T-cell (primary cell): Measurements from ENCODE around the gene SUSD3. TPM values are rescaled to one million over a fixed set of nuclear protein-coding genes. Genes with fewer than 3 reads are reported as not detected.

Experiments used
- ATAC-seq, 4 experiments: fragments of 200-7000 bp in 3 of 4; fragments of 150-1000 bp in 1 of 4; cut with Tn5 transposase; replicated peaks in 1 of 4; 1 replicate in 3 of 4; 2 replicates in 1 of 4; pipeline ENCODE4 v1.10.0; 2021; ENCODE audit warnings: moderate library complexity in 3 of 4, mild to moderate bottlenecking in 2 of 4, moderate number of reproducible peaks in 1 of 4
- CTCF ChIA-PET, 2 donors: fragments of 300-600 bp; sonication (Branson Sonifier 250); formaldehyde crosslinking; loops; one replicate each; lab custom pipeline; 2022; ENCODE audit warnings: antibody characterized with exemption in 2 of 2; lab: Charles Lee
- POLR2A ChIA-PET, 2 donors: fragments of 300-600 bp; sonication (Branson Sonifier 250); formaldehyde crosslinking; loops; one replicate each; lab custom pipeline; 2022; ENCODE audit warnings: antibody characterized with exemption in 2 of 2; lab: Charles Lee
- DNase-seq, 35 experiments: peaks; one replicate each; pipeline versions ENCODE4 v3.0.0 to v3.0.0-alpha.2; 2013 to 2023
- H3K27ac ChIP-seq: one replicate; pipeline ENCODE4 v1.5.1; 2013; ENCODE audit warnings: low read length
- H3K27me3 ChIP-seq, 2 experiments: replicated peaks in 1 of 2; 1 replicate in 1 of 2; 2 replicates in 1 of 2; pipeline versions ENCODE4 v1.6.1 to v1.7.0; 2013; ENCODE audit warnings: low read length in 1 of 2, mixed read lengths in 1 of 2; ENCODE audit not compliant: control insufficient read depth in 2 of 2, insufficient read depth in 2 of 2; ENCODE audit errors: extremely low read depth in 1 of 2
- H3K36me3 ChIP-seq, 2 donors: 1 replicate in 1 of 2; 2 replicates in 1 of 2; pipeline versions ENCODE4 v1.6.1 to v1.7.0; 2013; ENCODE audit warnings: low read length in 1 of 2; ENCODE audit not compliant: control insufficient read depth in 2 of 2, insufficient read depth in 1 of 2; ENCODE audit errors: extremely low read depth in 1 of 2
- H3K4me1 ChIP-seq, 2 experiments: 1 replicate in 1 of 2; 2 replicates in 1 of 2; pipeline versions ENCODE4 v1.6.1 to v1.7.0; 2013; ENCODE audit warnings: low read length in 2 of 2, mixed read lengths in 1 of 2; ENCODE audit not compliant: insufficient read depth in 2 of 2, control insufficient read depth in 1 of 2; ENCODE audit errors: extremely low read depth in 1 of 2
- H3K4me3 ChIP-seq, 2 donors: 1 replicate in 1 of 2; 2 replicates in 1 of 2; pipeline versions ENCODE4 v1.5.1 to v1.7.0; 2013; ENCODE audit warnings: mild to moderate bottlenecking in 2 of 2, low read length in 1 of 2, moderate library complexity in 1 of 2; ENCODE audit not compliant: control insufficient read depth in 1 of 2; ENCODE audit errors: extremely low read depth in 1 of 2
- H3K9me3 ChIP-seq: 2 replicates; pipeline ENCODE4 v1.7.0; 2013
- H3K27ac Mint-ChIP-seq, 2 donors: one replicate each; pipeline ENCODE4 v1.8.0; 2020 to 2021; ENCODE audit warnings: mild to moderate bottlenecking in 2 of 2, mixed read lengths in 2 of 2
- H3K27me3 Mint-ChIP-seq, 2 donors: one replicate each; pipeline ENCODE4 v1.8.0; 2021 to 2022; ENCODE audit warnings: mixed read lengths in 2 of 2
- H3K36me3 Mint-ChIP-seq: one replicate; pipeline ENCODE4 v1.8.0; 2021; ENCODE audit warnings: mixed read lengths
- H3K4me1 Mint-ChIP-seq, 3 donors: one replicate each; pipeline ENCODE4 v1.8.0; 2020 to 2022; ENCODE audit warnings: mixed read lengths in 3 of 3, mild to moderate bottlenecking in 1 of 3
- H3K4me3 Mint-ChIP-seq, 3 donors: one replicate each; pipeline ENCODE4 v1.8.0; 2020 to 2022; ENCODE audit warnings: mild to moderate bottlenecking in 3 of 3, mixed read lengths in 3 of 3, moderate library complexity in 3 of 3
- H3K9me3 Mint-ChIP-seq, 3 donors: one replicate each; pipeline ENCODE4 v1.8.0; 2020 to 2022; ENCODE audit warnings: mixed read lengths in 3 of 3
- WGBS: methylation state at CpG from one replicate; pipeline ENCODE4 v1.1.5; 2013; ENCODE audit warnings: missing lambda C conversion rate; ENCODE audit not compliant: insufficient coverage; 5-methylcytosine and 5-hydroxymethylcytosine counted together
- total RNA-seq, 35 experiments: library from RNA in 6 of 35; stranded (reverse) in 6 of 35; fragments of 120-200 nt in 1 of 35; gene quantifications; one replicate each; pipeline versions ENCODE4 v1.2.1 to v1.2.4 and lab custom pipeline; 2013 to 2026

SUSD3 gene
- total RNA-seq, 5 donors from 2014 or later (not counting 1 experiment from before 2014, with no cell fraction given), result 39.6 to 79.2 (median 71.2) TPM

DNA sequence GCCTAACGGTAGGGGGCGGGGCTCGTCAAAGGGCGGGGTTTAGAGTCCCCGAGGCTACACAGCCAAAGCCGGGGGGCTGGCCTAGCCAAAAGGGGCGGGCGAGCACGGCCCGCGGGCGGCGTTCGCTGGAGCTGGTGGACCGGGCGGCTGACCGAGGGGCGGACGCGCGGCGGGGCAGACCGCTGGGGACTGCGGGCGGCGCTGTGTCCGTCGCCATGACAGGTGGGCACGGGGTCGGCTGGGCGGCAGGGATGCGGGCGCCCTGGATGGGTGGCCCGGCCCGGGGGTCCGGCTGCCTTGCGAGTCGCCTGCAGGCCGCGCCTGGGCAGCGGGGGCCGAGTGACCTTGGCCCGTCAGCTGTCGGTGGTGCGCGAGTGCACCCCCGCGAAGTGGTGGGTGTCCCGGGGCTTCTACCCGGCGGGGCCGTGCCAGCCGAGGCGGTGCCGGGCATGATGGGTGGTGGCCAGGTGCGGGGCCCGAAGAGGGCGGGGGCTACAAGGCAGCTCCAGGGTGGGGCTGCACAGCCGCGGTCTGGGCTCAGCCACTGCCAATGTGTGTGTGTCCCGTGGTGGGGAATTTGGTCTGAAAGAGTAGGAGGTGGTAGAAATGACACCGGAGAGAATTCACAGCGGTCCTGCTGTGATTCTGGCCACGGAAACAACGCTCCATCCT, 37.8 kb downstream of the SUSD3 start, which contains the start of gene CARD19:
Gene CARD19 (plus strand): TSS at position 87 of the 672 bp plus-strand sequence. CDS start 129 bp downstream, at position 216.
- no peaks in the 10 kb centered on the region for H3K9me3 ChIP-seq
- WGBS, result under 1% methylated on average over 64 of the region's 65 CpGs
- POLR2A ChIA-PET, result interaction anchor here in 1 of 2 donors (1.3 kb wide), 1 partner anchor 12 kb away, joined by 4 read pairs; no protein-coding TSS in a partner anchor
- H3K36me3 Mint-ChIP-seq, result peaks cover 10% of the 10 kb centered on the region
- peak within 1 kb of the TSS; percentile 97 to 98 for H3K27ac Mint-ChIP-seq
- peak within 1 kb of the TSS; percentile 51 to 71 for H3K4me3 ChIP-seq
- ATAC-seq, result peak; percentile 7 to 20 (median 12)
- peak within 1 kb of the TSS; percentile 91 for H3K27ac ChIP-seq
- peaks cover 26 to 72% of the 10 kb centered on the region in 2 experiments for H3K4me1 ChIP-seq
- CTCF ChIA-PET, result interaction anchor here (0.7 to 1.3 kb wide), 2 partner anchors 12 to 16 kb away, joined by 3 to 8 read pairs; no protein-coding TSS in a partner anchor
- no peaks in the 10 kb centered on the region for H3K27me3 Mint-ChIP-seq
- DNase-seq, result peak in 26 of 35 experiments; percentile 26 to 67 (median 38)
- peaks cover 0 to 3% (median under 1%) of the 10 kb centered on the region in 3 donors for H3K9me3 Mint-ChIP-seq
- peak within 1 kb of the TSS; percentile 85 to 91 (median 90) for H3K4me3 Mint-ChIP-seq
- H3K27me3 ChIP-seq, result no peaks in the 10 kb centered on the region
- no peaks in the 10 kb centered on the region for H3K36me3 ChIP-seq
- peaks cover 69 to 75% (median 74%) of the 10 kb centered on the region in 3 donors for H3K4me1 Mint-ChIP-seq

- Histone ChIP-seq H3K9me3 (no peaks in the 10 kb centered on the region), H3K27me3 (no peaks in the 10 kb centered on the region), H3K36me3 (no peaks in the 10 kb centered on the region), H3K27ac (peak overlapping the region; percentile 70), H3K4me1 (peaks cover 26 to 72% of the 10 kb centered on the region in 2 experiments), H3K4me3 (peak overlapping the region; percentile 51 to 71)
- H3K36me3 Mint-ChIP-seq, result peaks cover 8% of the 10 kb centered on the region
- WGBS, result 11% methylated on average over 15 of the region's 16 CpGs
- peak in 1 of 35 experiments; percentile 31 for DNase-seq
- no peak for ATAC-seq
- POLR2A ChIA-PET, result interaction anchor here in 1 of 2 donors (0.6 to 1.3 kb wide), 2 partner anchors 11 to 20 kb away, joined by 3 to 4 read pairs; no protein-coding TSS in a partner anchor
- CTCF ChIA-PET, result interaction anchor here (0.7 to 1.3 kb wide), 2 partner anchors 12 to 17 kb away, joined by 3 to 8 read pairs; no protein-coding TSS in a partner anchor
- peak overlapping the region; percentile 97 to 98 for H3K27ac Mint-ChIP-seq
- H3K27me3 Mint-ChIP-seq, result no peaks in the 10 kb centered on the region
- peaks cover 66 to 72% (median 71%) of the 10 kb centered on the region in 3 donors for H3K4me1 Mint-ChIP-seq
- no peaks in the 10 kb centered on the region for H3K9me3 Mint-ChIP-seq
- H3K4me3 Mint-ChIP-seq, result peak overlapping the region; percentile 85 to 91 (median 90)
Measured at GRCh38 chr9:93096811-93097382, 38.4 kb downstream of the SUSD3 start.

DNA sequence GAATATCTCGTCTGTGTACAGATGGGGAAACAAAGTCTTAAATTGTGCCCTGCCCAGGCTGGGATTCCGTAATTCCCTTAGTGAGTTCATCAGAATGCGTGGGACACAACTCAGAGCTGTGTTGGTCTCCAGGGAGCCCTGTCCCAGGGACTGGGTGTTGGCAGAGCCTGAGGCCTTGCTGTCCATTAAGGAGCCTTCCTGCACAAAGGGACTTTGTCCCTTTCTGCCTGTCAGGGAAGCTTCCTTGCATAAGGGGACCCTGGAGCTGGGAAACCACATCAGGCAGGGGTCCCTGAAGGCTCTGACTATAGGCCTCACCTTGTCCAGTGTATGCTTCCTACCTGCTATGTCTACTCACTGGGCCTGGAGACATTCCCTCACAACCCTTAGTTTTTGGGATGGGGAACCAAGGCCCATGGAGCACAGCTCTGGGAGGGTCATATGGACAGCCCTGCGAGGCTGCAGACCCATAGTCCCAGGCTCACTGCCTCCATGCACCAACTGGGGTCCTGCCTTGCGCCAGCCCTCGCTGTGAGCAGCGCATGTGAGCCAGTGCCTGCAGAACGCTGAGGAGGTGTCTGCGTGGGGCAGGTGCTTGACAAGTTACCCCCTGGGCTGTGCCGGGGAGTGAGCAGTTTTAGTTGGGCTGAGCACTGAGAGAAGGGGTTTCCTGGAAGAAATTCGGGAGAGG, 39.2 kb downstream of the SUSD3 start:
- Histone ChIP-seq H3K4me1 (peaks cover 26 to 66% of the 10 kb centered on the region in 2 experiments), H3K9me3 (no peaks in the 10 kb centered on the region), H3K36me3 (no peaks in the 10 kb centered on the region), H3K27me3 (no peaks in the 10 kb centered on the region), H3K4me3 (peak overlapping the region; percentile 51 to 71), H3K27ac (peak overlapping the region; percentile 70)
- WGBS, result 82% methylated on average over 11 of the region's 11 CpGs
- DNase-seq (peak in 2 of 35 experiments; percentile 20 to 27), ATAC-seq (no peak)
- Mint-ChIP-seq H3K9me3 (no peaks in the 10 kb centered on the region), H3K36me3 (peaks cover 5% of the 10 kb centered on the region), H3K4me3 (peak overlapping the region; percentile 85 to 91 (median 90)), H3K4me1 (peaks cover 66 to 70% (median 69%) of the 10 kb centered on the region in 3 donors), H3K27me3 (no peaks in the 10 kb centered on the region), H3K27ac (peak overlapping the region; percentile 97 to 98)
- ChIA-PET POLR2A (interaction anchor here in 1 of 2 donors (1.3 kb wide), 1 partner anchor 10 kb away, joined by 4 read pairs; no protein-coding TSS in a partner anchor), CTCF (interaction anchor here in 1 of 2 donors (0.7 to 1.2 kb wide), 2 partner anchors 11 to 94 kb away, joined by 3 to 5 read pairs; no protein-coding TSS in a partner anchor)

GRCh38 chr9:93098236-93098946, 39.9 kb downstream of the SUSD3 start:
- DNase-seq (peak in 25 of 35 experiments; percentile 17 to 69 (median 39)), ATAC-seq (peak in 1 of 4 experiments; percentile 6)
- H3K4me1 Mint-ChIP-seq, result peaks cover 66 to 70% (median 69%) of the 10 kb centered on the region in 3 donors
- Histone ChIP-seq H3K4me3 (peak overlapping the region in 1 of 2 donors; percentile 31), H3K27me3 (no peaks in the 10 kb centered on the region), H3K36me3 (no peaks in the 10 kb centered on the region), H3K27ac (peak overlapping the region; percentile 70), H3K9me3 (no peaks in the 10 kb centered on the region), H3K4me1 (peaks cover 26 to 59% of the 10 kb centered on the region in 2 experiments)
- 26% methylated on average over 13 of the region's 15 CpGs for WGBS
- H3K36me3 Mint-ChIP-seq, result peaks cover 5% of the 10 kb centered on the region
- CTCF ChIA-PET, result interaction anchor here (0.7 to 1.2 kb wide), 5 partner anchors 11 to 95 kb away, joined by 3 to 6 read pairs (median 5); no protein-coding TSS in a partner anchor
- H3K27ac Mint-ChIP-seq, result peak overlapping the region; percentile 97 to 98
- peak overlapping the region; percentile 85 to 91 (median 90) for H3K4me3 Mint-ChIP-seq
- peaks cover 0 to under 1% (median 0%) of the 10 kb centered on the region in 3 donors for H3K9me3 Mint-ChIP-seq
- POLR2A ChIA-PET, result interaction anchor here in 1 of 2 donors (0.7 kb wide), 1 partner anchor 26 kb away, joined by 7 read pairs; no protein-coding TSS in a partner anchor
- no peaks in the 10 kb centered on the region for H3K27me3 Mint-ChIP-seq

- Histone ChIP-seq H3K9me3 (no peaks in the 10 kb centered on the region), H3K27me3 (no peaks in the 10 kb centered on the region), H3K4me3 (no peak overlapping the region), H3K36me3 (no peaks in the 10 kb centered on the region), H3K27ac (peak overlapping the region; percentile 4), H3K4me1 (peaks cover 17 to 46% of the 10 kb centered on the region in 2 experiments)
- Mint-ChIP-seq H3K4me1 (peaks cover 60 to 67% (median 66%) of the 10 kb centered on the region in 3 donors), H3K27ac (peak overlapping the region; percentile 97 to 98), H3K27me3 (no peaks in the 10 kb centered on the region), H3K4me3 (peak overlapping the region; percentile 85 to 91 (median 90)), H3K9me3 (peaks cover 1 to 11% (median 6%) of the 10 kb centered on the region in 3 donors), H3K36me3 (peaks cover 17% of the 10 kb centered on the region)
- WGBS, result 89% methylated on average over 15 of the region's 16 CpGs
- ATAC-seq (no peak), DNase-seq (no peak)
- CTCF ChIA-PET, result interaction anchor here in 1 of 2 donors (1.0 kb wide), 1 partner anchor 96 kb away, joined by 3 read pairs; no protein-coding TSS in a partner anchor
- POLR2A ChIA-PET, result no interaction called here
Measured at GRCh38 chr9:93099551-93100275, 41.2 kb downstream of the SUSD3 start.
